ENCODE results near the gene FGF14. TPM values are rescaled to one million over a fixed set of nuclear protein-coding genes. Genes with fewer than 3 reads are reported as not detected.
A peak's percentile ranks its signal among the peaks of the same experiment; 100 is the strongest.

The FGF14 gene
- total RNA-seq, 3 donors from 2014 or later: under 0.01 to 0.29 (median under 0.01) TPM

DNA sequence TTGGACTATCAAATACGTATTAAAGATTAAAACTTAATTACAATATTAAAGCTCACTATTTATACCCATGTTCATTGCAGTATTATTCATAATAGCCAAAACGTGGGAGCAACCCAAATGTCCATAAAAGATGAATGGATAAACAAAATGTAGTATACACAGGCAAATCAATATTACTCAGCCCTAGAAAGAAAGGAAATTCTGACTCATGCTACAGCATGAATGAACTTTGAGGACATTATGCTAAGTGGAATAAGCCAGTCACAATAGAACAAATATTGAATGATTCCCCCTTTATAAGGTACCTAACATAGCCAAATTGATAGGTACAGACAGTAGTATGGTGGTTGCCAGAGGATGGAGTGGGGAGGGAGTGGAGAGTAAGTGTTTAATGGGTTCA is 457.3 kb downstream of the FGF14 start:
- no peaks in the 10 kb centered on the region for H3K9me3 ChIP-seq
- H3K27me3 ChIP-seq: no peaks in the 10 kb centered on the region
- H3K36me3 ChIP-seq: no peaks in the 10 kb centered on the region
- TF ChIP-seq, protein P1, sequence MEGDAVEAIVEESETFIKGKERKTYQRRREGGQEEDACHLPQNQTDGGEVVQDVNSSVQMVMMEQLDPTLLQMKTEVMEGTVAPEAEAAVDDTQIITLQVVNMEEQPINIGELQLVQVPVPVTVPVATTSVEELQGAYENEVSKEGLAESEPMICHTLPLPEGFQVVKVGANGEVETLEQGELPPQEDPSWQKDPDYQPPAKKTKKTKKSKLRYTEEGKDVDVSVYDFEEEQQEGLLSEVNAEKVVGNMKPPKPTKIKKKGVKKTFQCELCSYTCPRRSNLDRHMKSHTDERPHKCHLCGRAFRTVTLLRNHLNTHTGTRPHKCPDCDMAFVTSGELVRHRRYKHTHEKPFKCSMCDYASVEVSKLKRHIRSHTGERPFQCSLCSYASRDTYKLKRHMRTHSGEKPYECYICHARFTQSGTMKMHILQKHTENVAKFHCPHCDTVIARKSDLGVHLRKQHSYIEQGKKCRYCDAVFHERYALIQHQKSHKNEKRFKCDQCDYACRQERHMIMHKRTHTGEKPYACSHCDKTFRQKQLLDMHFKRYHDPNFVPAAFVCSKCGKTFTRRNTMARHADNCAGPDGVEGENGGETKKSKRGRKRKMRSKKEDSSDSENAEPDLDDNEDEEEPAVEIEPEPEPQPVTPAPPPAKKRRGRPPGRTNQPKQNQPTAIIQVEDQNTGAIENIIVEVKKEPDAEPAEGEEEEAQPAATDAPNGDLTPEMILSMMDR (IDR thresholded peaks at IDR 0.05): no peak
- TF ChIP-seq POLR2A (IDR thresholded peaks at IDR 0.05) (no peak), POLR2AphosphoS5 (IDR thresholded peaks at IDR 0.05) (no peak)
- no peak overlapping the region for H3K27ac ChIP-seq
- DNase-seq (ENCODE audit: low spot score in 2 of 2): no peak
- intact Hi-C loops (cut with DNase I; ENCODE audit: low total_unique reads): no loop called here
- H3K4me1 ChIP-seq: no peaks in the 10 kb centered on the region
- no peak overlapping the region for H3K4me3 ChIP-seq

DNA sequence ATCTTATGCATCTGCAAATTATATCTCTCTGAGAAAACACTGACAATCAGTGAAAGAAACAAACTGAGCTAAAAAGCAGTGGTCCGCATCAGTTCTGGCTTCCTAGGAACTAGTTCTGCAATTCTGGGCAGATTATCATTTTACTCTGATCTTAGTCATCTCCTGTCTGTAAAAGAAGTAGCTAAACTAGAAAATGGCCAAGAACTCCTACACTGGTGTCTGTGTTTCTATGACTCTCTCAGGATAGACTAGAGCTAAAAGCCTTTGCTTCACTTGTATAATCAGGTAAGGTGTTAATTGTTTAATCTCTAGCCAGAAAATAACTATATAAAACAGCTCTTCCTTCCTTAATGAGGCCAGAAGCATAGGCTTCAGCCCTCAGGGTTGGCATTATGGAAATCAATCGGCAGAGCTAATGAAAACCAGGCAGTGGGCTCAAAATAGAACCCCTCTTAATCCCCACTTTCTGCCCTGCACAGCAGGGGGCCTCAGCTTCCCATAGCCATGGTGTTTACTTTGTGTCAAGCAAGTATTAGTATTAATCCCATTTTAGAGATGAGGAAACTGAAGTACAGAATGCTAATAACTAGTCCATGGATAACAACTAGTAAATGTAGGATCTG is 459.2 kb downstream of the FGF14 start:
- Histone ChIP-seq H3K27me3 (no peaks in the 10 kb centered on the region), H3K4me1 (no peaks in the 10 kb centered on the region), H3K36me3 (no peaks in the 10 kb centered on the region), H3K27ac (no peak overlapping the region), H3K4me3 (no peak overlapping the region), H3K9me3 (no peaks in the 10 kb centered on the region)
- no peak for DNase-seq (ENCODE audit: low spot score in 2 of 2)
- intact Hi-C loops (cut with DNase I; ENCODE audit: low total_unique reads): no loop called here
- no peak for TF ChIP-seq POLR2AphosphoS5 (IDR thresholded peaks at IDR 0.05)
- TF ChIP-seq POLR2A (IDR thresholded peaks at IDR 0.05): no peak
- TF ChIP-seq, protein P1 (IDR thresholded peaks at IDR 0.05): no peak

DNA sequence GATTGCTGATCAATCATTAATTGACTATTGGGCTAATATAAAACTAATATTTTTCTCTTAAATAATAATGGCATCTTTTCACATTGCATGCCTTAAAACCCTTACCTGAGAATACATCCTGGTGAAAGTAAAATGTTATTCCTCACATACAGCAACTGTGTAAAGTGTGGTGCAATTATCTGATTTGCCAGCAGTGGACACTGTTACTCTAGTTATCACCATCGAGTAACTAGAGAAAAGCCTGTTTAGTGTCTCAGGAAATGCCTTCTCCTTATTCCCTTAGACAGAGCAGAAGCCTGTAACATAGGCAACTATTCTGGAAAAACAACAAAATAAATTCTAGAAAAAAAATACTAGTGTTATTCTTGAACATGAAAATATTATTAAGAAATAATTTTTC is 459.8 kb downstream of the FGF14 start:
- Histone ChIP-seq H3K4me1 (no peaks in the 10 kb centered on the region), H3K27me3 (no peaks in the 10 kb centered on the region), H3K9me3 (no peaks in the 10 kb centered on the region), H3K27ac (no peak overlapping the region), H3K36me3 (no peaks in the 10 kb centered on the region), H3K4me3 (no peak overlapping the region)
- no peak for TF ChIP-seq POLR2A (IDR thresholded peaks at IDR 0.05)
- TF ChIP-seq, protein P1 (IDR thresholded peaks at IDR 0.05): peak; percentile 52 to 64 (median 53)
- DNase-seq (ENCODE audit: low spot score in 2 of 2): no peak
- intact Hi-C loops (cut with DNase I; ENCODE audit: low total_unique reads): no loop called here

GRCh38 chr13:101941095-101941783 is 460.6 kb downstream of the FGF14 start:
- H3K4me3 ChIP-seq: no peak overlapping the region
- intact Hi-C loops (cut with DNase I; ENCODE audit: low total_unique reads): no loop called here
- no peak for DNase-seq (ENCODE audit: low spot score in 2 of 2)
- no peaks in the 10 kb centered on the region for H3K36me3 ChIP-seq
- no peaks in the 10 kb centered on the region for H3K9me3 ChIP-seq
- TF ChIP-seq, protein P1 (IDR thresholded peaks at IDR 0.05): peak in 1 of 3 donors; percentile 28
- no peak for TF ChIP-seq POLR2AphosphoS5 (IDR thresholded peaks at IDR 0.05)
- TF ChIP-seq POLR2A (IDR thresholded peaks at IDR 0.05): no peak
- no peaks in the 10 kb centered on the region for H3K4me1 ChIP-seq
- no peaks in the 10 kb centered on the region for H3K27me3 ChIP-seq
- H3K27ac ChIP-seq: no peak overlapping the region

DNA sequence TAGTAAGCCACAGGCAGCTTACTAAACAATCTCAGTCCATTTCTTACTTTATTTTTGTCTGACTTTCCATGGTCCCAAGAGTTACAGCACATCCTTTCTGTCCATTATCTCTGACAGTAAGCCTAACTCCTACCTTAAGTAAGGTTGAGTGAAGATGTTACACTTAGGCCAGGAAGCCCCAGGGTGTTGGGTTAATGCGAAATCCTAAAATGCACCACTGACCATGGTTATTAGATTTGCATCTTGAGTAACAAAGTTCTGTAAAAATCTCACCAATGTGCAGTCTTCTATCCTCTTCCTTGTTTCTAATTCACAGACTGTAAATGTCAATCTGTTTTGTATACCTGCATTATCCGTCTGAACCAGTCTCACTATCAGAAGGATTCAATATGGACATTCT is 462.5 kb downstream of the FGF14 start:
- Histone ChIP-seq H3K27ac (no peak overlapping the region), H3K27me3 (no peaks in the 10 kb centered on the region), H3K4me1 (no peaks in the 10 kb centered on the region), H3K36me3 (no peaks in the 10 kb centered on the region), H3K9me3 (no peaks in the 10 kb centered on the region), H3K4me3 (no peak overlapping the region)
- DNase-seq (ENCODE audit: low spot score in 2 of 2): no peak
- TF ChIP-seq, protein P1 (IDR thresholded peaks at IDR 0.05): no peak
- no peak for TF ChIP-seq POLR2AphosphoS5 (IDR thresholded peaks at IDR 0.05)
- no peak for TF ChIP-seq POLR2A (IDR thresholded peaks at IDR 0.05)
- intact Hi-C loops (cut with DNase I; ENCODE audit: low total_unique reads): loop anchor here (10.0 kb wide), 1 partner anchor 575 kb away; no protein-coding TSS in a partner anchor
